ENCODE data around the gene RFWD3.
A peak's percentile ranks its signal among the peaks of the same experiment; 100 is the strongest.

The RFWD3 gene

GRCh38 chr16:74611721-74612120, 55.0 kb downstream of the RFWD3 start:
- in situ Hi-C loops (cut with HindIII; ENCODE audit: low sequenced_read_pairs): no loop called here
- no peak for DNase-seq (ENCODE audit: low read depth)
- H3K4me3 ChIP-seq (ENCODE audit: low read depth, low read length): no peak overlapping the region
- TF ChIP-seq, protein P1, sequence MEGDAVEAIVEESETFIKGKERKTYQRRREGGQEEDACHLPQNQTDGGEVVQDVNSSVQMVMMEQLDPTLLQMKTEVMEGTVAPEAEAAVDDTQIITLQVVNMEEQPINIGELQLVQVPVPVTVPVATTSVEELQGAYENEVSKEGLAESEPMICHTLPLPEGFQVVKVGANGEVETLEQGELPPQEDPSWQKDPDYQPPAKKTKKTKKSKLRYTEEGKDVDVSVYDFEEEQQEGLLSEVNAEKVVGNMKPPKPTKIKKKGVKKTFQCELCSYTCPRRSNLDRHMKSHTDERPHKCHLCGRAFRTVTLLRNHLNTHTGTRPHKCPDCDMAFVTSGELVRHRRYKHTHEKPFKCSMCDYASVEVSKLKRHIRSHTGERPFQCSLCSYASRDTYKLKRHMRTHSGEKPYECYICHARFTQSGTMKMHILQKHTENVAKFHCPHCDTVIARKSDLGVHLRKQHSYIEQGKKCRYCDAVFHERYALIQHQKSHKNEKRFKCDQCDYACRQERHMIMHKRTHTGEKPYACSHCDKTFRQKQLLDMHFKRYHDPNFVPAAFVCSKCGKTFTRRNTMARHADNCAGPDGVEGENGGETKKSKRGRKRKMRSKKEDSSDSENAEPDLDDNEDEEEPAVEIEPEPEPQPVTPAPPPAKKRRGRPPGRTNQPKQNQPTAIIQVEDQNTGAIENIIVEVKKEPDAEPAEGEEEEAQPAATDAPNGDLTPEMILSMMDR (IDR thresholded peaks at IDR 0.05; ENCODE audit: low read depth, low read length, missing control alignments): no peak

DNA sequence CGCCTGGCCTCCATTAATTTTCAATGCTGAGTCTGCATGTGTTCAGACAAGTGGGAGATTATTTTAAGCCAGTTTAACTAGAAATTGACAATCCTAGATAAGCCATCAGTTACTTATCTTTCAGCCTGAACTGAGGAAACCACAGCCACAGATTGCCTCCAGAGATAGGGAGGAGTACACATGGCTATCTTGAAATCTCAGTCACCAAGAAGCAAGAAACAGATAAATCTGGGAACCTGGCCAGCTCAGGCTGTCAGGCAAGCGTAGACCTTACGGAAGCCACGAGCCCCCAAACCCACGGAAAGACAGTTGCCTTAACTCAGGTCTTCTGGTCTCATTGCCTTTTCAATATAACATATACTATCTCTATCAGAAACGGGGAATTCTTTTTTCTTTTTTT, 57.7 kb downstream of the RFWD3 start:
- H3K4me3 ChIP-seq (ENCODE audit: low read depth, low read length): no peak overlapping the region
- TF ChIP-seq, protein P1 (IDR thresholded peaks at IDR 0.05; ENCODE audit: low read depth, low read length, missing control alignments): no peak
- in situ Hi-C loops (cut with HindIII; ENCODE audit: low sequenced_read_pairs): no loop called here
- DNase-seq (ENCODE audit: low read depth): no peak

- in situ Hi-C loops (cut with HindIII; ENCODE audit: low sequenced_read_pairs): no loop called here
- no peak overlapping the region for H3K4me3 ChIP-seq (ENCODE audit: low read depth, low read length)
- no peak for DNase-seq (ENCODE audit: low read depth)
- TF ChIP-seq, protein P1 (IDR thresholded peaks at IDR 0.05; ENCODE audit: low read depth, low read length, missing control alignments): no peak
These were observed 58.3 kb downstream of the RFWD3 start for GRCh38 chr16:74608381-74608780.

- H3K4me3 ChIP-seq (ENCODE audit: low read depth, low read length): no peak overlapping the region
- in situ Hi-C loops (cut with HindIII; ENCODE audit: low sequenced_read_pairs): no loop called here
- TF ChIP-seq, protein P1 (IDR thresholded peaks at IDR 0.05; ENCODE audit: low read depth, low read length, missing control alignments): no peak
- DNase-seq (ENCODE audit: low read depth): no peak
These were observed 58.7 kb downstream of the RFWD3 start for GRCh38 chr16:74607962-74608356.

DNA sequence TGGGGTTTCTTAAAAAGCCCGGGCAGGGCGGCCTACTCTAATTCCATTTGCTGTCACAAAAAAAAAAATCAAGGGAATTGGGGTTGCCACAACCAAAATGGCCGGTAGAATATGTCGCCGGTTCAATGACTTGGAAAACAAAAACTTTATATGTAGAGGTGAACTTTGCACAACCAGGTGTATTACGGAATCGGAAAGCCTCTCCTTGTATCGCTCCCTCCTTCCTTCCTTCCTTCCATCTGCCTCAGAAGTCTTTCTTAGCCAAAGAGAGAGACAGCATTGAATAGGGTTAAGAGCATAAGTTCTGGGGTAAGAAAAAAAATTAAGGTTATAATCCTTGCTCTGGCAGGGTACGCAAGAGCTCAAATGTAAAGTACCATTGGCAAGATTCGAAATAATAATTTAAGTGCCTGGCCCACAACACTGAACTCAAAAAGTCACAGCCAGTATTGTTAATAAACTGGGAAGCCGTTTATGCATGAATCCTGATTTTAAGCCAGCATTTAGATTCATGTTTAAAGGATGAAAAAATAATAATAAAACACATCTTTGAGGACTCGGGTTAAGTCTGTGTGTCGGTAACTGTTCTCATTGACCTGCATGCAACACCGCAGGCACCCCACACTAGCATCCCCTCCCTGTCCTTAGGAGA, 59.2 kb downstream of the RFWD3 start:
- DNase-seq (ENCODE audit: low read depth): no peak
- in situ Hi-C loops (cut with HindIII; ENCODE audit: low sequenced_read_pairs): no loop called here
- TF ChIP-seq, protein P1 (IDR thresholded peaks at IDR 0.05; ENCODE audit: low read depth, low read length, missing control alignments): no peak
- peak overlapping the region; percentile 91 for H3K4me3 ChIP-seq (ENCODE audit: low read depth, low read length)

DNA sequence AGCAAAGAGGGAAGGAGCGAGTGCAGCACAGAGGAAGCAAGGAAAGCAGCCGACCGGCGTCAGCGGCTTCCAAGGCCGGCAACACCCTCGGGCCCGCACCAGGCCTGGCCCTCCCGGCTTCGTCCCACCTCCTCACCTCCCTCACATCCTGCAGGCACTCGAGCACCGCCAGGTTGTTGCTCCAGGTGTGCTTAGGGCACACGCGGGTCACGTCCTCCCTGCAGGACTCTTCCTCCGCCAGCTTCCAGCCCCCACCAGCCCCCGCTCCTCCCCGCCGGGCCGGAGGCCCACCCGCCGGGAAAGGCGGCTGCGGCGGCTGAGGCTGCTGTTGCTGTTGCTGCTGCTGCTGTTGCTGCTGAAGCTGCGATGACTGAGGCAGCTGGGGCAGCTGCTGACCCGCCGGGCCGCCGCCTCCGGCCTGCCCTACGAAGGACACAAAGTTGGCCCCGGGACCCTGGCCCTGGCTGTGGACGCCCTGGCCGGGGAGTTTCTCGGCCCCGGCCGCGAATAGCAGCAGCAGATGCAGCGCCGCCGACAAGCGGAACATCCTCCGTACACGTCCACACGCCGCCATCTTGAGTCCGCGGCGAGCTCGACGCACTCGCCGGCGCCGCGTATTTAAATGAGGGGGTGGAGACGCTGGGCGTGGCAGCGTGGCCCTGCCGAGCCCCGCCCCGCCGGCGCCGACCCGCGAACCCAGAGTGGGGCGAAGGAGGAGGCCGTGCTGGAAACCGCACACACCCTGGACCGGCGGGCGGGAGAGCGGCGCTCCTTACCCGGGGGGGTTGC, 60.0 kb downstream of the RFWD3 start, which contains the start of gene GLG1:
Gene GLG1, minus strand, starts transcription at position 594 of the 789 bp plus-strand sequence. Its CDS starts 20 bp downstream, at position 574.
- TF ChIP-seq, protein P1 (IDR thresholded peaks at IDR 0.05; ENCODE audit: low read depth, low read length, missing control alignments): no peak
- H3K4me3 ChIP-seq (ENCODE audit: low read depth, low read length): peak within 1 kb of the TSS; percentile 91
- peak; percentile 70 for DNase-seq (ENCODE audit: low read depth)
- in situ Hi-C loops (cut with HindIII; ENCODE audit: low sequenced_read_pairs): no loop called here
